Calu3 (cell line): ENCODE measurements around the gene SLC25A53. TPM values are rescaled to one million over a fixed set of nuclear protein-coding genes. Genes with fewer than 3 reads are reported as not detected.

ENCODE experiments used
- BruUV-seq: library from RNA; stranded (reverse); fragments of 400-500 nt; replicated peaks from 2 replicates; lab custom pipeline; 2021; lab: Mats Ljungman, UMichigan
- CTCF ChIA-PET: fragments of 300-600 bp; sonication (Branson Sonifier 250); formaldehyde crosslinking; loops from one replicate; lab custom pipeline; 2022; ENCODE audit warnings: antibody characterized with exemption; lab: Charles Lee
- DNase-seq: peaks from one replicate; pipeline ENCODE4 v3.0.0; 2022
- H3K27ac Mint-ChIP-seq: one replicate; pipeline ENCODE4 v1.8.0; 2022; ENCODE audit warnings: mixed read lengths; ENCODE audit not compliant: unreplicated experiment
- H3K27me3 Mint-ChIP-seq: one replicate; pipeline ENCODE4 v1.8.0; 2022; ENCODE audit warnings: mixed read lengths; ENCODE audit not compliant: unreplicated experiment
- H3K36me3 Mint-ChIP-seq: one replicate; pipeline ENCODE4 v1.8.0; 2022; ENCODE audit warnings: mild to moderate bottlenecking, moderate library complexity, mixed read lengths; ENCODE audit not compliant: insufficient read depth, unreplicated experiment
- H3K4me1 Mint-ChIP-seq: one replicate; pipeline ENCODE4 v1.8.0; 2022; ENCODE audit warnings: mild to moderate bottlenecking, low read depth, mixed read lengths; ENCODE audit not compliant: unreplicated experiment
- H3K4me3 Mint-ChIP-seq: one replicate; pipeline ENCODE4 v1.8.0; 2022; ENCODE audit warnings: mild to moderate bottlenecking, low read depth, moderate library complexity, mixed read lengths; ENCODE audit not compliant: unreplicated experiment
- H3K9me3 Mint-ChIP-seq: one replicate; pipeline ENCODE4 v1.8.0; 2022; ENCODE audit warnings: low read depth, mixed read lengths; ENCODE audit not compliant: unreplicated experiment
- CTCF ChIP-seq: fragments of 200-600 bp; IDR thresholded peaks from one replicate; pipeline ENCODE4 v1.8.0; 2022; ENCODE audit warnings: antibody characterized with exemption; ENCODE audit not compliant: unreplicated experiment
- intact Hi-C: fragments of 100-400 bp; cut with micrococcal nuclease; formaldehyde crosslinking; loops from one replicate; pipeline ENCODE4 v1.10.0; 2022; ENCODE audit not compliant: unreplicated experiment
- total RNA-seq: library from RNA; stranded (reverse); gene quantifications from 2 replicates; pipeline ENCODE4 v1.2.3, GENCODE V29; 2022

Gene SLC25A53
- total RNA-seq, 1 experiment from 2014 or later, result 6.9 TPM

GRCh38 chrX:104108955-104109354 lies 47.9 kb downstream of the SLC25A53 start:
- no peak overlapping the region for H3K27ac Mint-ChIP-seq
- no peaks in the 10 kb centered on the region for H3K4me1 Mint-ChIP-seq
- H3K9me3 Mint-ChIP-seq, result no peaks in the 10 kb centered on the region
- no TSS peak for BruUV-seq
- intact Hi-C loops, result no loop called here
- no peak overlapping the region for H3K4me3 Mint-ChIP-seq
- CTCF ChIA-PET, result no interaction called here
- TF ChIP-seq CTCF, result no peak
- DNase-seq, result no peak
- peaks cover 92% of the 10 kb centered on the region for H3K27me3 Mint-ChIP-seq
- peaks cover 6% of the 10 kb centered on the region for H3K36me3 Mint-ChIP-seq

- no peak overlapping the region for H3K27ac Mint-ChIP-seq
- H3K36me3 Mint-ChIP-seq, result no peaks in the 10 kb centered on the region
- CTCF ChIA-PET, result no interaction called here
- BruUV-seq, result no TSS peak
- no peaks in the 10 kb centered on the region for H3K9me3 Mint-ChIP-seq
- no peak overlapping the region for H3K4me3 Mint-ChIP-seq
- H3K27me3 Mint-ChIP-seq, result peaks cover 99% of the 10 kb centered on the region
- H3K4me1 Mint-ChIP-seq, result no peaks in the 10 kb centered on the region
- no peak for TF ChIP-seq CTCF
- DNase-seq, result no peak
- intact Hi-C loops, result no loop called here
Observed at GRCh38 chrX:104105330-104106262, 51.2 kb downstream of the SLC25A53 start.

- H3K4me3 Mint-ChIP-seq, result no peak overlapping the region
- H3K27me3 Mint-ChIP-seq, result peaks cover 99% of the 10 kb centered on the region
- H3K4me1 Mint-ChIP-seq, result no peaks in the 10 kb centered on the region
- no TSS peak for BruUV-seq
- DNase-seq, result no peak
- no peaks in the 10 kb centered on the region for H3K9me3 Mint-ChIP-seq
- H3K36me3 Mint-ChIP-seq, result no peaks in the 10 kb centered on the region
- CTCF ChIA-PET, result no interaction called here
- H3K27ac Mint-ChIP-seq, result no peak overlapping the region
- intact Hi-C loops, result no loop called here
- no peak for TF ChIP-seq CTCF
Observed at GRCh38 chrX:104104676-104105075, 52.1 kb downstream of the SLC25A53 start.

GRCh38 chrX:104098919-104099318 lies 57.9 kb downstream of the SLC25A53 start:
- no TSS peak for BruUV-seq
- DNase-seq, result no peak
- TF ChIP-seq CTCF, result no peak
- no peaks in the 10 kb centered on the region for H3K4me1 Mint-ChIP-seq
- no peaks in the 10 kb centered on the region for H3K9me3 Mint-ChIP-seq
- H3K27me3 Mint-ChIP-seq, result peaks cover 70% of the 10 kb centered on the region
- intact Hi-C loops, result loop anchor here (1.0 to 2.0 kb wide), 2 partner anchors 14 to 37 kb away; partner anchors contain the start of gene ZCCHC18
- H3K4me3 Mint-ChIP-seq, result no peak overlapping the region
- no peaks in the 10 kb centered on the region for H3K36me3 Mint-ChIP-seq
- no peak overlapping the region for H3K27ac Mint-ChIP-seq
- CTCF ChIA-PET, result no interaction called here
